NCI-H526 (cell line): Measurements from ENCODE around the gene UBE2U.
"Not testable (repeated sequence)": the region's sequence is repeated elsewhere in the genome, so short reads cannot be mapped to it uniquely, and the experiment has no call there.

Experiments used
- DNase-seq, 2 experiments: peaks; one replicate each; lab custom pipeline; 2025; lab: John Stamatoyannopoulos, UW

The UBE2U gene

GRCh38 chr1:64239519-64239918 is 36.1 kb downstream of the UBE2U start:
- DNase-seq: not testable (repeated sequence)

DNA sequence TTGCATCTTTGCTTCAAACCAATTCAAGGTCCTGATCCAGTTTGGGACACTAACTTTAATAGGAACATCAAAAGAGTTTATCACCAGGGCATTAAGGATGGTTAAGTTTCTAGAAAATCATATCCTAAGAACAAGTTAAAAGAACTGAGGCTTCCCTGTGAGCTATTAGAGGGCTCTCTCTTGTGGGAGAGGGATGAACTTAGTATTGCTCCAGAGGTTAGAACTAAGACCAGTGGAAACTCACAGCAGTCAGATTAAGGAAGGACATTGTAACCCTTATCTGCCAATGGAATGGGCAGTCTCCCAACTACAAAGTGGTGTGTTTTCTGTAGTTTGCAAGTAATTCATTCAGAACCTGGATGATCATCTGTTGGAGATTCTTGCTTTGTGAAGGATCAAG is 36.8 kb downstream of the UBE2U start:
- DNase-seq: no peak

DNA sequence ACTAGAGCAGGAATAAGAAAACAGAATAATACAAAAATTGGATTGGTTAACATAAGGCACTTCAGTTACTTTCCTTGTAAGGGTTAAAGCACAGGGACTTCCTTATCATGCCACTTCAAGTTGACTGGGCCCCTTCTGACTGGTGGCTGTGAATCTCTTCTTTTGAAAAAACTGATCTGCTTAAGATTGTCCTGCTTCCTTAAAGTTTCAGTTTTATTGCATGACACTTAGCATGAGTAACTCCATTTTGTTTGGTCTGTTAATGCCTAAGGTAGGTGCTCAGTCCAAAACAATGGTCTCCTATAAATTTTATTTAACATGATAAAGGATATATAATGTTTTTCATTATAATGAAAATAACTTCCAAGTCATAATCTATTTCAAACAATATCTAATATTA is 37.6 kb downstream of the UBE2U start:
- no peak for DNase-seq

GRCh38 chr1:64242895-64243756 is 39.7 kb downstream of the UBE2U start:
- peak; percentile 26 to 68 for DNase-seq

DNA sequence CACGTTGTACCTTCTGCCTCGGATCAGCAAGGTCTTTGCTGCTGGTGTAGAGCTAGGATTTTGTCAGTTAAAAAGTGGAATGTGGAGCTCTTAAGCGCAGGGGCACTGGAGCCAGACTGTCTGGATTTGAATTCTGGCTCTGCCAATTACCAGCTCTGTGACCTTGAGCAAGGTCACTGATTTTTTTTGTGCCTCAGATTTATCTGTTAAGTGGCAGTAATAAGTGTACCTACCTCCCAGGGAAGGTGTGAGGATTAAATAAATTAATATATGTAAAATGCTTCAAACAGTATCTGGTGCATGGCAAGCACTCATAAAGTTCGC is 40.3 kb downstream of the UBE2U start:
- DNase-seq: peak in 1 of 2 experiments; percentile 56

GRCh38 chr1:64245495-64245894 is 42.1 kb downstream of the UBE2U start:
- DNase-seq: no peak

DNA sequence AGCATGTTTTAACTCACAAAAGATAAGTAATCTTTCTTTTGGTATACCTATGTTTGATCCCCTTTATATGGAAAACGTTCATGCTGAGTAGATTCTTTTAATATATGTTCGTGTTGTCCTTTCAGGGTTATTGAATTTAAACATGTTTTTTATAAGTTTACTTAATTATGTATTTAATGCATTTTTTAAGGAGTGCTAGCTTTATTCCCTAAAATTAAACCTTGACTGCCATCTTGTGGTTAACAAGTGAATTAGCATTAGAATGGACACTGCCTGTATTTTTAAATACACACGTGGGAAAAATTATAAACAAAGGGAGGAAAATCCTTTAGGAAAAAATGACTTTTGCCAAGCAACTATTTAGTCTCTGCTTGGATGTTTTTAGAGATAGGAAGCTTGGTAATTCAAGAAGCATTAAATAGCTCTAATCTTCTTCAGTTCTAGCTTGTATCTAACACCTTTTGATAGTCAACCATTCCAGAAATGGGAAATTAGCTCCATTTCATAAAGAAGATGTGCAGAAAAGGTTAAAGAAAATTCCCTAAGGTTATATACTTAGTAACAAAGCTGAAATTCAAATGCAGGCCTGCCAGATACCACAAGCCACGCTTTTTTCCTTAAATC is 43.0 kb downstream of the UBE2U start:
- peak; percentile 22 to 51 for DNase-seq

DNA sequence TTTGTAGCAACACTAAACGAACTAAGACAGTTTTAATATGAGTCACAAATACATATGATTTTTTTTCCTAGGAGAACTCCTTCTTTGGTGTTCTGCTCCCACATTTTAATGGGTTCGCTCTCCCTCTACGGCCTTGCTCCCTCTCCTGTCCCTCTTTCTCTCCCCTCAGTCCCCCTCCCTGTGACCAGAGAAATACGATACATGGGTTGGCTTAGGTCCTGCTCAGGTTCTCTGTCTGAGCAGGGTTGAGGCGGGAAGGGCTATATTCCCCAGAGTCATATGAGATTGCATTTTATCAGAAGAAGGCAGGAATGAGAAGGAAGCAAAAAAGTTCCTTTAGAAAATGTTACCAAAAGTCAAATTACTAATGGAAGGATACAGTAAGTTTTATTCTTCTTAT is 44.6 kb downstream of the UBE2U start:
- DNase-seq: peak in 1 of 2 experiments; percentile 18

DNA sequence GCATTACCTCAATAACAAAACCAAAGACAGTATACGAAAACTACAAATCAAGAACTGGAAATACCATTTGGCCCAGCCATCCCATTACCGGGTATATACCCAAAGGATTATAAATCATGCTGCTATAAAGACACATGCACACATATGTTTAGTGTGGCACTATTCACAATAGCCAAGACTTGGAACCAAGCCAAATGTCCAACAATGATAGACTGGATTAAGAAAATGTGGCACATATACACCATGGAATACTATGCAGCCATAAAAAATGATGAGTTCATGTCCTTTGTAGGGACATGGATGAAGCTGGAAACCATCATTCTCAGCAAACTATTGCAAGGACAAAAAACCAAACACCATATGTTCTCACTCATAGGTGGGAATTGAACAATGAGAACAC is 47.0 kb downstream of the UBE2U start:
- DNase-seq: not testable (repeated sequence)

DNA sequence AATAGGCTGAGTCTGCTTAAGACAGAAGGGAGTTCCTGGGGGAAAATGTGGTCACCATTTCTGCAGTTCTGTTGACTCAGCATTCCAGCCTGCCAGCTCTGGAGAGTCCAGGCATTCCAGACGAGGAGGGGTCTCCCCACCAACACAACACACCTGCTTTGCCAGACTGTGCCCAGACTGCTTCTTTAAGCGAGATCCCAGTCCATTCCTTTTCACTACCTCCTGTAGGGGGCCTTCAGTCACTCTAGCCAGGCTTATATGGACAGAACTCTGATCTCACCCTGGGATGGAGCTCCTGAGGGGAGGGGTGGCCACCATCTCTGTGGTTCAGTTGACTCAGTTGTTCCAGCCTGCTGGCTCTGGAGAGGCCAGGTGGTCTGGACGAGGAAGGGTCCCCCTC is 48.5 kb downstream of the UBE2U start:
- DNase-seq: no peak

GRCh38 chr1:64257233-64257632 is 53.8 kb downstream of the UBE2U start:
- not testable (repeated sequence) for DNase-seq

DNA sequence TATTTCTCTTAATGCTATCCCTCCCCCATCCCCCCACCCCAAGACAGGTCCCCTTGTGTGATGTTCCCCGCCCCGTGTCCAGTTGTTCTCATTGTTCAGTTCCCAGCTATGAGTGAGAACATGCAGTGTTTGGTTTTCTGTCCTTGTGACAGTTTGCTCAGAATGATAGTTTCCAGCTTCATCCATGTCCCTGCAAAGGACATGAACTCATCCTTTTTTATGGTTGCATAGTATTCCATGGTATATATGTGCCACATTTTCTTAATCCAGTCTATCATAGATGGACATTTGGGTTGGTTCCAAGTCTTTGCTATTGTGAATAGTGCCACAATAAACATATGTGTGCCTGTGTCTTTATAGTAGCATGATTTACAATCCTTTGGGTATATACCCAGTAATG is 55.0 kb downstream of the UBE2U start:
- DNase-seq: not testable (repeated sequence)

- no peak for DNase-seq
Observed at GRCh38 chr1:64263335-64263734, 59.9 kb downstream of the UBE2U start.

DNA sequence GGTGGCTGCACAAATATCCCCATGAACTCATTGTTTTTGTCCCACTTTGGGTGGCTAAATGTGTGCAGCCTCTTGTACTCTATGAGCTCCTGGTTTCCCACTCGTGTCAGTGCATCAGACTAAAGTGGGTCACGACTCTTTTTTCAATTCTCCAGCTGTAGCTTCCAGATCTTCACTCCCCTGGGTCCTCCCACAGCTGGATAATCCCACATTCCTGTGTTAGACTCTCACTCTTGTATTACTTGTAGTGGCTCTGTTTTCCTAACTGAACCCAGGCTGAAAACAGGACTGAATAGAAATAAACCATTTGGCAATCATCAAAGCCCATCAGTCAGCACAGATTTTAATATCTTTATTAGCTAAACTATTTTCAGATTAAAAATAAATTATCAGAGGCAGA is 60.4 kb downstream of the UBE2U start:
- no peak for DNase-seq

DNA sequence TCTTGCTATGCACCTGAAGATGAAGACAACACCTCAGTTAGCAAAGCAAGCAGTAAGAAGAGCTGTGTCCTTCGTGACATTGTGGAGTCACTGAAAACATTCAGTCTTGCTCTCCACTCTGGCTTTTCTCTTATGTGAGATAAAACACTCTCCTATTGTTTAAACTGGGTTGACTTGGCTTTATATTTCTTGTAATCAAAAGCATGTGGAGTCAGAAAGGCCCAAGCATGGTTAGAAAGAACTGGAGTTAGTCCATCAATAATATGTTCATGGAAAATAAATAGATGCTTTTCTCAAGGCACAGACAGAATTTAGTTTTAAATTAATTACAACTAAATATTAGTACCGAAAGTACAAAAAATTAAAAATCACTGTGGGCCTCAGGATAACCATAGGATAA is 61.7 kb downstream of the UBE2U start:
- DNase-seq: no peak

DNA sequence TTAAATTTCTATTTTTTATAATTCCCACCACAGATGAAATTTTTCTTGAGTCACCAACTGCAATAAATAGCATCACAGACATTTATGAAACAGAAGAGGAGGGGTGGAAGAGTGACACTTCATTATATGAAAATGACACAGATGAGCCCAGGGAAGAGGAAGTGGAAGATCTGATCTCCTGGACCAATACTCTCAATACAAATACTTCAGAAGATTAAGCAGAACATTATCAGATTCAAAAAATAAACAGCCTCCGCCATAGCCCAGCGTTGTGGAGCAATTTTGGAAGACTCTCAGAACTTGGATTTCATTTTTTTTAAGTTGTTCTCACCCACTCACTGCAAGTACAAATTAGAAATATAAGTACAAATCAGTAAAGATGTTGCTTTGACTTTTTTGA is 63.6 kb downstream of the UBE2U start:
- DNase-seq: no peak

DNA sequence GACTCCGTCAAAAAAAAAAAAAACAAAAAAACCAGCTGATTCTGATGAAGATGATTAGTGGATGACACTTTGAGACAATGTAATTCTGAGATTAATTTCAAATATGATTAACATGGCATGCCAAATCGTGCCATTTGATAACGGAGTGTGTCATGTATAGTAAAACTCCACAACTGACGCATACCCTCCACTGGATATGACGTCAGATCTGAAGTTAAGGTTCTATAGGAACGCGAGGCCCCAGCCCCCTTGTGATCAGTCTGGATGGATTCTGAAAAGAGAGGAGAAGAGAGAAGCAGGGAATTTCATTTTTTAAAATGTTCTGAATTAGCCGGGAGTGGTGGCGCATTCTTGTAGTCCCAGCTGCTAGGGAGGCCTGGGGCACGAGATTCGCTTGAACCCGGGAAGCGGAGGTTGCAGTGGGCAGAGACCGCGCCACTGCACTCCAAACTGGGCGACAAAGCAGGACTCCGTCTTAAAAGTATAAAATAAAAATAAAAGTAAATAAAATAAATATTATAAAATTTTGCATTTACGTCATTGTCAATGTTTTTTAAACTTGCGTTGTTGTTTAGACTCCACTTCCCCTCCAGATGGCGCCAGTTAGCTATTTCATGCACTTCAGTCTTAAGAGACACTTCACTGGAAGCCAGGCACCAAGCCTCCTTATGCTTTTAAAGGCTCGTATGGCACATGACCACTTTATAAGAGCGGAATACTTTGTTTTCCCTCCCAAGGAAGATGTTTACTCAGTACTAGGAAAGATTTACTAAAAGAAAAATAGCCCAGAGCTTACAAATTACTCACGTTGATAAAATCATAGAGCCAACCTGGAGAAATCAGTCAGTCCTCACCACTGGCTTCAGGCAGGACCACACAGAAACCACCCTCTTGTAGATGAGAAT is 65.5 kb downstream of the UBE2U start:
- DNase-seq: peak; percentile 53 to 79

DNA sequence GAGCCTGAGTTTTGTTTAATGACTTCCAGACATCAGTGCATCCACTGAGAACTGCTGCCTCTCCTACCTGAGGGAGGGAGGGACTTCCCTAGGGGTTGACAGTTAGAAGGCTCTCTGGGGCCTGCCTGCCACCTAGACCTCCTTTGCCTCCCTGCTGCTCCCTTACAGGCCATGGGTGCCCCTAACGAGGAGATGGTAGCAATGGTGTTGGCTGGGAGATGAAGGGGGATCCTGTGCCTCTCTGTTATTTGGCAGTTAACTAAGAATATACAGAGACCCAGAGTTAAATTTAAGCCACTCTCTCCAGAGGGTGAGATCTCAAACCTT is 66.1 kb downstream of the UBE2U start:
- no peak for DNase-seq

DNA sequence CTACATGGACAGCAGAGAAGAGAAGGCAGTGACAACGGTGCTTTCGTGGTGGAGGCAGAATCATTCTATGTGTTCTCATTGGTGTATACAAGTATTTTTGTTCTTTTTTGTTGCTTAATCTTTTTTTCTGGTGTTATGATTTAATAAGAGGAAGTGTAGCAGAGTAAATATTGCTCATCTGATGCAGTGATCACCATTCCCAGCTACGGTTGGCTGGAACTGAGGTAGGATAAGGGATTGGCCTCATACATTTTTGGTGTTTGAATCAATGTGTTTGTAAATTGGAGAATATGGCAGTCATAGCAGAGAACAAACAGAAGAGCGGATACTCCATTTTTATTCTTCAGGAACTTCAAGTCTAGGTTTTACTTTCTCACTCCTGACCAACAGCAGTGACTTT is 76.6 kb downstream of the UBE2U start:
- no peak for DNase-seq

DNA sequence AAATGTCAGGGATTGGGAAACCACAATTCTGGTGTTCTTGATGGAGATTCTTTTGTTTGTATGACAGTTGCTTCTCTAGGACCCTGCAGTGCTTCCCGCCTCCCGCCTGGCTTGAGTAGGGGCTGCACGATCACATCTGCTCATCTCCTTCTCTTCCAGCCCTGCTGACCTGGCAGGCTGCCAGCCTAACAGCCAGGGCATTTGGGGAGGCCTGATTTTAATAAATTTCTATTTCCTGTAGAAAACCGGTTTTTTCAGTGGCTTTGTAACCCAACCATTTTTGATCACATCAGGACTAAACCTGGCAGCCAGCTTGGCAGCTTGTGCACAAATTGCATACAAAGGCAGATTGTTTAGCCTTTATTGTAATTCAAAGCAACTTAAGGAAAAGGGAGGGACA is 78.9 kb downstream of the UBE2U start:
- DNase-seq: peak; percentile 40 to 45

DNA sequence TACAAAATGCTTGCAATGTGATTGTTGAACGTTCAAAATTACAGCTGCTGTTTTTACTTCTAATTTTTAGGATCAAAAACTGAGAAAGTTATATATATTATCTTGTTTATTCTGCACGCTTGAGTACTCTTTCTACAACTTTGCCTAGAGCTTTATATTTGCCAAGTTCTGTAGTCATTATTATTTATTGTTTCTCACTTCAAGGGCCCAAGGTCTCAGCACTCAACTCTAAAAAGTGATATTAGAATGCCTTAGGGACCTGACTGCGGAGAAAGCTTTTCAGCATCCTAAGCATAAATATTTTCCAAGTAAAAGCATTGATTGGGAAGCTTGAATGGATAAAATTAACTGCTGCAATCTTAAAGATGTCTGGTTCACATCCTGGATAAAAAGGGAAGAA is 83.6 kb downstream of the UBE2U start:
- DNase-seq: no peak

DNA sequence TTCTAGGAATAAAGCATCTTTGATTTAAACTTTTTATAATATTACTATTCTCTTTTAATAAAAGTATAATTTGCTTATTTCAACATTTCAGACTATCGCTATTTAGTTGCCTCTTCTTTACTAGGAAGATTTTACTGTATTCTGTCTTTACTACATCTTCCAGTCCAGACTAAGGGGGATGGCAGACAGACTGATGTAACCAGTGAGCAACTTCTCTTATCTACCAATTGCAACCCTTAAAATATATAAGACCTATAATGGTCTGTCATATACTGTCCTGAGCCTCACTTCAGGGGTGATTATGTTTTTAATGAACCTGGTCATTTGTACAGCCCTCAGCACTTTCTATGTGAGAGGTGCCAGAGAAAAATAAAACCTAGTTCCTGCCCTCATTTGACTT is 87.0 kb downstream of the UBE2U start:
- no peak for DNase-seq

DNA sequence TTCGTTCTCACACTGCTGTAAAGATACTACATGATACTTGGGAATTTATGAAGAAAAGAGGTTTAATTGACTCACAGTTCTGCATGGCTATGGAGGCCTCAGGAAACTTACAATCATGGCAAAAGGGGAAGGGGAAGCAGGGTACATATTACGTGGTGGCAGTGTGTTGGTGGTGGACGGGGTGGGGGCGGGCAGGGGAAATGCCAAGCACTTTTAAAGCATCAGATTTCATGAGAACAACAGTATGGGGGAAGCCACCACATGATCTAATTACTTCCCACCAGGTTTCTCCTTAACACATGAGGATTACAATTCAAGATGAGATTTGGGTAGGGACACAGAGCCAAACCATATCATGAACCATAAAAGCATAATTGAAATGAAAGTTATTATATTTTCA is 88.5 kb downstream of the UBE2U start:
- no peak for DNase-seq
